ENCODE results near the gene KIF21B. TPM values are rescaled to one million over a fixed set of nuclear protein-coding genes. Genes with fewer than 3 reads are reported as not detected.

The KIF21B gene
- polyA plus RNA-seq, 1 experiment: 0.10 TPM

DNA sequence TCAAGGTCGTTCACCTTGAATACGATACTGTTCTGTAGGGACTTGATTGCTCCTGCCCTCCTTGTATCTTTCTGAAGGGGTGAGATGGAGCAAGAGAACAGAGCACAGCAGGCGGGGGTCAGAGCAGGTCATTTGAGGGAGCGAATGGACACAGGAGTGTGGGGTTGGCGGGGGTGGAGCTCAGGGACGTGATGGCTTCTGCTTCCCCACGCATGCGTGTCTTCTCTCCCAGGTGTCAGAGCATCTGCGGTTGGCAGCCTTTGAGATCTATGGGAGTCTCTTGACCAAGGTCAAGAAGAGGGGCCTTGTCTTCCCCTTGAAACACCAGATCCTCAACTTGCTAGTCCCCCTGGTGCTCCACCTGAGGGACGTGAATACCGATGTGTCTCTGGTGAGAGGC, 64.9 kb downstream of the KIF21B start:
- POLR2A ChIA-PET: no interaction called here
- H3K36me3 ChIP-seq (ENCODE audit: control insufficient read depth, insufficient read depth, low read length): no peaks in the 10 kb centered on the region
- CTCF ChIA-PET: interaction anchor here (6.0 kb wide), 1 partner anchor 13 kb away, joined by 25 read pairs; no protein-coding TSS in a partner anchor
- H3K4me3 ChIP-seq (ENCODE audit: low read depth, low read length): no peak overlapping the region
- no peak for DNase-seq (ENCODE audit: low read depth)
- no peaks in the 10 kb centered on the region for H3K27me3 ChIP-seq (ENCODE audit: control insufficient read depth, insufficient read depth, low read length)
- TF ChIP-seq, protein P1, sequence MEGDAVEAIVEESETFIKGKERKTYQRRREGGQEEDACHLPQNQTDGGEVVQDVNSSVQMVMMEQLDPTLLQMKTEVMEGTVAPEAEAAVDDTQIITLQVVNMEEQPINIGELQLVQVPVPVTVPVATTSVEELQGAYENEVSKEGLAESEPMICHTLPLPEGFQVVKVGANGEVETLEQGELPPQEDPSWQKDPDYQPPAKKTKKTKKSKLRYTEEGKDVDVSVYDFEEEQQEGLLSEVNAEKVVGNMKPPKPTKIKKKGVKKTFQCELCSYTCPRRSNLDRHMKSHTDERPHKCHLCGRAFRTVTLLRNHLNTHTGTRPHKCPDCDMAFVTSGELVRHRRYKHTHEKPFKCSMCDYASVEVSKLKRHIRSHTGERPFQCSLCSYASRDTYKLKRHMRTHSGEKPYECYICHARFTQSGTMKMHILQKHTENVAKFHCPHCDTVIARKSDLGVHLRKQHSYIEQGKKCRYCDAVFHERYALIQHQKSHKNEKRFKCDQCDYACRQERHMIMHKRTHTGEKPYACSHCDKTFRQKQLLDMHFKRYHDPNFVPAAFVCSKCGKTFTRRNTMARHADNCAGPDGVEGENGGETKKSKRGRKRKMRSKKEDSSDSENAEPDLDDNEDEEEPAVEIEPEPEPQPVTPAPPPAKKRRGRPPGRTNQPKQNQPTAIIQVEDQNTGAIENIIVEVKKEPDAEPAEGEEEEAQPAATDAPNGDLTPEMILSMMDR (IDR thresholded peaks at IDR 0.05; ENCODE audit: insufficient read depth, low read depth, low read length): no peak

DNA sequence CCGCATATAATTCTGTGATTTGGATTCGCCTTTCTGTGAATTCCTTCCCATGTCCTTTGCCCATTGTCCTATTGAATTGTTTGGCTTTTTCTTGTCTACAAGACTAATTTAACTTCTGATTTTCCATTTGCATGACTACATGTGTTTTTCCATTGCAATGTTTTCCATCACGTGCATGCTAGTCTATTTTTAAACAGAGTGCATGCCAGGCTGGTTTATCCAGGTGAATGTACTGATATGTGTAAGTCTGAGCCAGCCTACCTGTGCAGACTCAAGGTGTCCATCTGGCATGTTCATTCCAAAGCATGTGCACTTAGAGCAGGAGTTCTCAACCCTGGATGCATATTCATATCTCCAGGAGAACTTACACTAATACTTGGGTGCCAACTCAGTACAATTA, 69.1 kb downstream of the KIF21B start:
- no peak for DNase-seq (ENCODE audit: low read depth)
- H3K27me3 ChIP-seq (ENCODE audit: control insufficient read depth, insufficient read depth, low read length): no peaks in the 10 kb centered on the region
- POLR2A ChIA-PET: no interaction called here
- CTCF ChIA-PET: no interaction called here
- no peaks in the 10 kb centered on the region for H3K36me3 ChIP-seq (ENCODE audit: control insufficient read depth, insufficient read depth, low read length)
- H3K4me3 ChIP-seq (ENCODE audit: low read depth, low read length): no peak overlapping the region
- TF ChIP-seq, protein P1 (IDR thresholded peaks at IDR 0.05; ENCODE audit: insufficient read depth, low read depth, low read length): no peak

DNA sequence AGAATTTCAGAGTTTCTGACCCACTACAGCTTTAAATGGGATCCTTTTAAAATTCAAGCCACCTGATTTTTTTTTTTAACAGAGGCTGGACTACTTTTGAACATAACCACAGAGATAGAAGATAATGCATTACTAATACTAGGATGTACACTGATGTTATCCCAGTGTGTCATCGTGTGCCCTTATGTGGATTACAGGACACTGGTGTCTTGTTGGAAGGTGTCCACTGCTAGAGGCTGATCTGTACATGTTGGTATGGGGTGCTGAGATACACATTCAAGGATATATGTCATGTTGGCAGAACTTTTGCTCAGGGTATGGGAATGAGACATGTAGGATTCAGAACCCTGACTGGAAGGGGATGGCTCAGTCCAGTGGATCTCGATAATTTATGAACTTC, 72.5 kb downstream of the KIF21B start:
- no peak for DNase-seq (ENCODE audit: low read depth)
- H3K27me3 ChIP-seq (ENCODE audit: control insufficient read depth, insufficient read depth, low read length): peaks cover 4% of the 10 kb centered on the region; the same call in 1 of the 2 replicates
- CTCF ChIA-PET: interaction anchor here (1.6 kb wide), 1 partner anchor 21 kb away, joined by 4 read pairs; no protein-coding TSS in a partner anchor
- no peak overlapping the region for H3K4me3 ChIP-seq (ENCODE audit: low read depth, low read length)
- TF ChIP-seq, protein P1 (IDR thresholded peaks at IDR 0.05; ENCODE audit: insufficient read depth, low read depth, low read length): no peak
- H3K36me3 ChIP-seq (ENCODE audit: control insufficient read depth, insufficient read depth, low read length): no peaks in the 10 kb centered on the region
- POLR2A ChIA-PET: no interaction called here

DNA sequence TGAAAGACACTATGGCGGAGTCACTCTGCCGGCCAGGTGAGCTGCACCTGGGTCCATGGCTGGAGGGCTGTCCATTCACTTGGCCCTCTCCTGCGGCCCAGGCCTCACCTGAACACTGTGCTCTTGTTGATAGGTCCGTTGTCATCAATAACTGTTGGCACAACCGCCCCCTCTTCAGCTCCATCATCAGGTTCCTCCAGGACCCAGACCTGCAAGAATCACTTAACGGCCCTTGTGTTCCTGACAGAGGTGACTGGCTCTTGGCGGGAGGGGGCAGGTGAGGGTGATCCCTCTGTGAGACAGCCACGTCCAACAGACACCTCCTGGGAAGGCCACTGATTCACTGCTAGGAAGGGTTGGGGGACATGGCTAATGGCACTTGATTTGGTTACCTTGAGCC, 73.9 kb downstream of the KIF21B start:
- DNase-seq (ENCODE audit: low read depth): no peak
- H3K27me3 ChIP-seq (ENCODE audit: control insufficient read depth, insufficient read depth, low read length): peaks cover 4% of the 10 kb centered on the region; the same call in 1 of the 2 replicates
- ChIA-PET CTCF (no interaction called here), POLR2A (no interaction called here)
- TF ChIP-seq, protein P1 (IDR thresholded peaks at IDR 0.05; ENCODE audit: insufficient read depth, low read depth, low read length): no peak
- no peaks in the 10 kb centered on the region for H3K36me3 ChIP-seq (ENCODE audit: control insufficient read depth, insufficient read depth, low read length)
- no peak overlapping the region for H3K4me3 ChIP-seq (ENCODE audit: low read depth, low read length)

DNA sequence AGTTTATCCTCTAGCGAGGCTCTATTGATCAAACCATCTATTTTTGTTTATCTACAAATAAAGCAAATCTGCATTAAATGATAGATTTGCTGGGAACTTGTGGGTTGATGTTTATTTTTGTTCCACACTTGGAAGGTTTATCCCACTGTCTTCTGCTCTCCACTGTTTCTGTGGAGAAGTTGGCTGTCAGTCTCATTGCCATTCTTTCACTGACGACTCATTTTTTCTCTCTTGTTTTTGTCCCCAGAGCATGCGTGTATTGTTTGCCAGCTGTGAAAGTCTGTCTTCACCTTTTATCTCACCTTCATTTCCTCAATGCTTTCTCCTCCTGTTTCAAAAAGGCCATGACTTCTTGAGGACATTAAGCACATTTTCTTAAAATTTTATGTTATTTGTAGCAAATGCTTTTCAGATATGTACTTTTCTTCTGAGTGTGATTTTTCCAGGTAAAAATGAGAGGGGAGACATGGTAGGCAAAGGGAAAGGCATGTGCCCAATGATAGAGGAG, 76.4 kb downstream of the KIF21B start:
- H3K36me3 ChIP-seq (ENCODE audit: control insufficient read depth, insufficient read depth, low read length): no peaks in the 10 kb centered on the region
- no peak overlapping the region for H3K4me3 ChIP-seq (ENCODE audit: low read depth, low read length)
- ChIA-PET POLR2A (no interaction called here), CTCF (interaction anchor here (1.3 kb wide), 1 partner anchor 11 kb away, joined by 3 read pairs; no protein-coding TSS in a partner anchor)
- H3K27me3 ChIP-seq (ENCODE audit: control insufficient read depth, insufficient read depth, low read length): peaks cover 4% of the 10 kb centered on the region
- TF ChIP-seq, protein P1 (IDR thresholded peaks at IDR 0.05; ENCODE audit: insufficient read depth, low read depth, low read length): no peak
- no peak for DNase-seq (ENCODE audit: low read depth)

All from BJ (cell line).